WERI-Rb-1 (cell line): ENCODE results near the gene MPLKIP.
"Not testable (repeated sequence)": the region's sequence is repeated elsewhere in the genome, so short reads cannot be mapped to it uniquely, and the experiment has no call there.

Experiments used
- DNase-seq: peaks from one replicate; pipeline ENCODE4 v3.0.0-alpha.2; 2020
- H3K27ac ChIP-seq: fragments of 250-450 bp; sonication (Bioruptor Pico); 2 replicates; pipeline ENCODE4 v1.5.1; 2020; ENCODE audit warnings: mild to moderate bottlenecking, moderate library complexity
- H3K27me3 ChIP-seq: fragments of 250-450 bp; sonication (Bioruptor Pico); 2 replicates; pipeline ENCODE4 v1.5.1; 2021; ENCODE audit warnings: mild to moderate bottlenecking, low read depth, moderate library complexity; ENCODE audit not compliant: insufficient read depth, severe bottlenecking
- H3K36me3 ChIP-seq: fragments of 250-450 bp; sonication (Bioruptor Pico); 2 replicates; pipeline ENCODE4 v1.5.1; 2020; ENCODE audit warnings: mild to moderate bottlenecking, moderate library complexity
- H3K4me3 ChIP-seq: 2 replicates; pipeline ENCODE4 v1.5.1; 2011; ENCODE audit warnings: low read depth, mild to moderate bottlenecking, control low read depth, low read length
- H3K9me3 ChIP-seq: fragments of 250-450 bp; sonication (Bioruptor Pico); 2 replicates; pipeline ENCODE4 v1.5.1; 2021; ENCODE audit warnings: mild to moderate bottlenecking, moderate library complexity; ENCODE audit not compliant: severe bottlenecking
- CTCF ChIP-seq: IDR thresholded peaks from 2 replicates; pipeline ENCODE4 v1.5.1; 2011; ENCODE audit warnings: low read depth, mild to moderate bottlenecking, control low read depth, inconsistent platforms, low read length

Gene MPLKIP

GRCh38 chr7:40167291-40167690 lies 32.9 kb upstream of the MPLKIP start:
- Histone ChIP-seq H3K27ac (no peak overlapping the region), H3K36me3 (no peaks in the 10 kb centered on the region), H3K4me3 (no peak overlapping the region), H3K27me3 (no peaks in the 10 kb centered on the region), H3K9me3 (no peaks in the 10 kb centered on the region)
- no peak for DNase-seq
- no peak for TF ChIP-seq CTCF

GRCh38 chr7:40165216-40165615 lies 30.8 kb upstream of the MPLKIP start:
- no peaks in the 10 kb centered on the region for H3K9me3 ChIP-seq

GRCh38 chr7:40162516-40162915 lies 28.1 kb upstream of the MPLKIP start:
- Histone ChIP-seq H3K36me3 (no peaks in the 10 kb centered on the region), H3K4me3 (no peak overlapping the region), H3K9me3 (no peaks in the 10 kb centered on the region), H3K27ac (no peak overlapping the region), H3K27me3 (no peaks in the 10 kb centered on the region)
- no peak for DNase-seq
- TF ChIP-seq CTCF = no peak

More at GRCh38 chr7:40165216-40165615, 30.8 kb upstream of the MPLKIP start:
- no peaks in the 10 kb centered on the region for H3K36me3 ChIP-seq
- H3K27me3 ChIP-seq = no peaks in the 10 kb centered on the region
- no peak for DNase-seq
- no peak overlapping the region for H3K4me3 ChIP-seq
- TF ChIP-seq CTCF = no peak
- no peak overlapping the region for H3K27ac ChIP-seq

- Histone ChIP-seq H3K27ac (no peak overlapping the region), H3K27me3 (no peaks in the 10 kb centered on the region), H3K9me3 (no peaks in the 10 kb centered on the region), H3K4me3 (no peak overlapping the region), H3K36me3 (no peaks in the 10 kb centered on the region)
- no peak for TF ChIP-seq CTCF
- no peak for DNase-seq
Measured at GRCh38 chr7:40156988-40157387, 22.6 kb upstream of the MPLKIP start.

- no peaks in the 10 kb centered on the region for H3K36me3 ChIP-seq
- no peak overlapping the region for H3K27ac ChIP-seq
- H3K9me3 ChIP-seq = no peaks in the 10 kb centered on the region
- no peak for TF ChIP-seq CTCF
- no peak for DNase-seq
- no peaks in the 10 kb centered on the region for H3K27me3 ChIP-seq
- H3K4me3 ChIP-seq = no peak overlapping the region
Measured at GRCh38 chr7:40151504-40151903, 17.1 kb upstream of the MPLKIP start.

GRCh38 chr7:40148671-40149070 lies 14.2 kb upstream of the MPLKIP start:
- Histone ChIP-seq H3K27ac (no peak overlapping the region), H3K4me3 (no peak overlapping the region)

GRCh38 chr7:40148247-40148580 lies 13.8 kb upstream of the MPLKIP start:
- H3K4me3 ChIP-seq, H3K27ac ChIP-seq, H3K9me3 ChIP-seq, H3K27me3 ChIP-seq, DNase-seq, H3K36me3 ChIP-seq: not testable (repeated sequence)

More at GRCh38 chr7:40148671-40149070, 14.2 kb upstream of the MPLKIP start:
- no peaks in the 10 kb centered on the region for H3K36me3 ChIP-seq
- TF ChIP-seq CTCF = no peak
- DNase-seq = no peak
- H3K27me3 ChIP-seq = no peaks in the 10 kb centered on the region
- H3K9me3 ChIP-seq = no peaks in the 10 kb centered on the region
